Bronchial epithelial cell (primary cell): Measurements from ENCODE around the gene INSYN2B. TPM values are rescaled to one million over a fixed set of nuclear protein-coding genes. Genes with fewer than 3 reads are reported as not detected.

Source experiments
- DNase-seq: peaks from one replicate; pipeline ENCODE4 v3.0.0-alpha.2; 2010; ENCODE audit warnings: low read depth
- FAIRE-seq: peaks from 2 replicates; lab custom pipeline; 2011; peaks lifted over from hg19 to GRCh38; lab: Jason Lieb, UNC
- H3K27me3 ChIP-seq: 2 replicates; pipeline ENCODE4 v1.5.1; 2011; ENCODE audit warnings: low read length; ENCODE audit not compliant: control insufficient read depth, insufficient read depth
- H3K36me3 ChIP-seq: 2 replicates; pipeline ENCODE4 v1.5.1; 2011; ENCODE audit warnings: low read length; ENCODE audit not compliant: control insufficient read depth, insufficient read depth
- H3K4me3 ChIP-seq: 2 replicates; pipeline ENCODE4 v1.5.1; 2011; ENCODE audit warnings: mild to moderate bottlenecking, low read depth, low read length, control low read depth
- CTCF ChIP-seq: IDR thresholded peaks from 2 replicates; pipeline ENCODE4 v1.5.1; 2011; ENCODE audit warnings: mild to moderate bottlenecking, moderate library complexity, low read length, control low read depth, inconsistent platforms; ENCODE audit not compliant: insufficient read depth, severe bottlenecking
- total RNA-seq: library from RNA; depleted of rRNA; stranded (reverse); fragments of >200 nt; gene quantifications from 2 replicates; pipeline ENCODE4 v1.2.1, GENCODE V29; 2014

INSYN2B gene
- 0.53 TPM in 1 of 2 replicates, not detected in the other for total RNA-seq

GRCh38 chr5:169980418-169981053, at the start of gene INSYN2B:
TSS of gene INSYN2B (minus strand) at chr5:169980495. CDS start at chr5:169883898, 96,597 bp downstream.
- no peaks in the 10 kb centered on the region for H3K36me3 ChIP-seq
- peak; percentile 81 for DNase-seq
- peak; percentile 57 for TF ChIP-seq CTCF
- no peak for FAIRE-seq
- H3K27me3 ChIP-seq, result no peaks in the 10 kb centered on the region
- H3K4me3 ChIP-seq, result peak within 1 kb of the TSS; percentile 21

- DNase-seq (peak; percentile 11), FAIRE-seq (no peak)
Measured at GRCh38 chr5:170028124-170028523, 47.8 kb upstream of the INSYN2B start.

GRCh38 chr5:170025853-170026252, 45.6 kb upstream of the INSYN2B start:
- FAIRE-seq, result no peak
- no peaks in the 10 kb centered on the region for H3K36me3 ChIP-seq
- no peak for DNase-seq
- H3K27me3 ChIP-seq, result no peaks in the 10 kb centered on the region
- TF ChIP-seq CTCF, result no peak
- no peak overlapping the region for H3K4me3 ChIP-seq

More at GRCh38 chr5:170028124-170028523, 47.8 kb upstream of the INSYN2B start:
- Histone ChIP-seq H3K36me3 (no peaks in the 10 kb centered on the region), H3K4me3 (no peak overlapping the region), H3K27me3 (no peaks in the 10 kb centered on the region)
- TF ChIP-seq CTCF, result no peak

- no peak overlapping the region for H3K4me3 ChIP-seq
- FAIRE-seq (peak; percentile 43), DNase-seq (no peak)
- TF ChIP-seq CTCF, result no peak
- H3K27me3 ChIP-seq, result no peaks in the 10 kb centered on the region
- H3K36me3 ChIP-seq, result no peaks in the 10 kb centered on the region
Measured at GRCh38 chr5:170021506-170021905, 41.2 kb upstream of the INSYN2B start.

- Histone ChIP-seq H3K36me3 (no peaks in the 10 kb centered on the region), H3K27me3 (no peaks in the 10 kb centered on the region), H3K4me3 (no peak overlapping the region)
- TF ChIP-seq CTCF, result no peak
- DNase-seq, result no peak
- FAIRE-seq, result no peak
Measured at GRCh38 chr5:170020423-170020822, 40.1 kb upstream of the INSYN2B start.

GRCh38 chr5:170012622-170013021, 32.3 kb upstream of the INSYN2B start:
- FAIRE-seq (no peak), DNase-seq (no peak)
- H3K4me3 ChIP-seq, result no peak overlapping the region
- no peaks in the 10 kb centered on the region for H3K36me3 ChIP-seq
- H3K27me3 ChIP-seq, result no peaks in the 10 kb centered on the region
- no peak for TF ChIP-seq CTCF
